H9 (cell line): ENCODE results near the gene CFAP46. TPM values are rescaled to one million over a fixed set of nuclear protein-coding genes. Genes with fewer than 3 reads are reported as not detected.
A peak's percentile ranks its signal among the peaks of the same experiment; 100 is the strongest.
"Not testable (repeated sequence)": the region's sequence is repeated elsewhere in the genome, so short reads cannot be mapped to it uniquely, and the experiment has no call there.

ENCODE experiments used
- DNase-seq: peaks from one replicate; pipeline ENCODE4 v3.0.0-alpha.2; 2017
- H2AFZ ChIP-seq: one replicate; pipeline ENCODE4 v1.6.1; 2013; ENCODE audit warnings: mild to moderate bottlenecking, low read length, control low read depth, moderate library complexity
- H2AK5ac ChIP-seq: 2 replicates; pipeline ENCODE4 v1.6.1; 2013; ENCODE audit warnings: low read length, control low read depth, mixed read lengths; ENCODE audit not compliant: insufficient read length
- H2BK120ac ChIP-seq: one replicate; pipeline ENCODE4 v1.6.1; 2013; ENCODE audit warnings: low read depth, mild to moderate bottlenecking, low read length, control low read depth, inconsistent platforms; ENCODE audit not compliant: poor library complexity, severe bottlenecking
- H2BK12ac ChIP-seq: 2 replicates; pipeline ENCODE4 v1.6.1; 2013; ENCODE audit warnings: low read length, control low read depth, mixed read lengths, low read depth; ENCODE audit not compliant: insufficient read length
- H2BK15ac ChIP-seq: 2 replicates; pipeline ENCODE4 v1.6.1; 2013; ENCODE audit warnings: low read depth, low read length, control low read depth
- H2BK20ac ChIP-seq: one replicate; pipeline ENCODE4 v1.6.1; 2013; ENCODE audit warnings: low read depth, mild to moderate bottlenecking, low read length, control low read depth, inconsistent platforms; ENCODE audit not compliant: poor library complexity, severe bottlenecking
- H2BK5ac ChIP-seq: 2 replicates; pipeline ENCODE4 v1.6.1; 2013; ENCODE audit warnings: low read length, control low read depth, mixed read lengths; ENCODE audit not compliant: insufficient read length
- H3K14ac ChIP-seq: 2 replicates; pipeline ENCODE4 v1.6.1; 2013; ENCODE audit warnings: low read length, control low read depth; ENCODE audit not compliant: insufficient read depth
- H3K18ac ChIP-seq: 2 replicates; pipeline ENCODE4 v1.6.1; 2013; ENCODE audit warnings: low read depth, mild to moderate bottlenecking, mixed read lengths, low read length, control low read depth; ENCODE audit not compliant: insufficient read length
- H3K23ac ChIP-seq: 2 replicates; pipeline ENCODE4 v1.6.1; 2013; ENCODE audit warnings: low read length, control low read depth, mixed read lengths, low read depth; ENCODE audit not compliant: insufficient read length
- H3K23me2 ChIP-seq: 2 replicates; pipeline ENCODE4 v1.6.1; 2013; ENCODE audit warnings: low read depth, mild to moderate bottlenecking, mixed read lengths, low read length, control low read depth; ENCODE audit not compliant: insufficient read length, poor library complexity, severe bottlenecking
- H3K27ac ChIP-seq: 2 replicates; pipeline ENCODE4 v1.5.1; 2013; ENCODE audit warnings: low read length, control low read depth, mixed read lengths, low read depth; ENCODE audit not compliant: insufficient read length
- H3K27me3 ChIP-seq: 2 replicates; pipeline ENCODE4 v1.6.1; 2013; ENCODE audit warnings: low read length, control low read depth, inconsistent platforms; ENCODE audit not compliant: insufficient read depth
- H3K4ac ChIP-seq: 2 replicates; pipeline ENCODE4 v1.6.1; 2013; ENCODE audit warnings: low read depth, mild to moderate bottlenecking, control low read depth, inconsistent platforms, low read length, moderate library complexity
- H3K4me1 ChIP-seq: 2 replicates; pipeline ENCODE4 v1.6.1; 2013; ENCODE audit warnings: low read length, control low read depth, inconsistent platforms; ENCODE audit not compliant: insufficient read depth
- H3K4me2 ChIP-seq: 2 replicates; pipeline ENCODE4 v1.6.1; 2013; ENCODE audit warnings: low read length, control low read depth, mixed read lengths; ENCODE audit not compliant: insufficient read length, insufficient read depth
- H3K56ac ChIP-seq: 2 replicates; pipeline ENCODE4 v1.6.1; 2013; ENCODE audit warnings: low read depth, mild to moderate bottlenecking, mixed read lengths, low read length, control low read depth; ENCODE audit not compliant: insufficient read length
- H3K79me1 ChIP-seq: 2 replicates; pipeline ENCODE4 v1.6.1; 2013; ENCODE audit warnings: low read depth, mild to moderate bottlenecking, moderate library complexity, low read length, control low read depth, inconsistent platforms; ENCODE audit not compliant: insufficient read depth, poor library complexity, severe bottlenecking
- H3K79me2 ChIP-seq: 2 replicates; pipeline ENCODE4 v1.6.1; 2013; ENCODE audit warnings: low read length, control low read depth, inconsistent platforms; ENCODE audit not compliant: insufficient read depth
- H3K9ac ChIP-seq: 2 replicates; pipeline ENCODE4 v1.6.1; 2013; ENCODE audit warnings: low read length, control low read depth, mixed read lengths; ENCODE audit not compliant: insufficient read length; ENCODE audit errors: extremely low read depth
- H3K9me3 ChIP-seq: one replicate; pipeline ENCODE4 v1.6.1; 2013; ENCODE audit warnings: low read depth, low read length, inconsistent platforms; ENCODE audit not compliant: control insufficient read depth
- H3T11ph ChIP-seq: one replicate; pipeline ENCODE4 v1.6.1; 2013; ENCODE audit warnings: mild to moderate bottlenecking, low read length, control low read depth, inconsistent platforms
- H4K20me1 ChIP-seq: one replicate; pipeline ENCODE4 v1.6.1; 2013; ENCODE audit not compliant: control insufficient read depth, insufficient read length, insufficient read depth
- H4K5ac ChIP-seq: 2 replicates; pipeline ENCODE4 v1.6.1; 2013; ENCODE audit warnings: low read depth, mild to moderate bottlenecking, mixed read lengths, low read length, control low read depth; ENCODE audit not compliant: insufficient read length
- H4K8ac ChIP-seq: replicated peaks from 2 replicates; pipeline ENCODE4 v1.6.1; 2013; ENCODE audit warnings: low read length, control low read depth, mixed read lengths, low read depth; ENCODE audit not compliant: insufficient read length
- H4K91ac ChIP-seq: 2 replicates; pipeline ENCODE4 v1.6.1; 2013; ENCODE audit warnings: low read depth, mild to moderate bottlenecking, moderate library complexity, mixed read lengths, low read length, control low read depth; ENCODE audit not compliant: insufficient read length
- H3K27ac Mint-ChIP-seq, 3 experiments: 2 replicates in 2 of 3; 3 replicates in 1 of 3; pipeline ENCODE4 v1.8.0; 2020 to 2021; ENCODE audit warnings: mixed read lengths in 3 of 3, mild to moderate bottlenecking in 1 of 3, moderate library complexity in 1 of 3
- H3K27me3 Mint-ChIP-seq: 2 replicates; pipeline ENCODE4 v1.8.0; 2021; ENCODE audit warnings: low read depth, mild to moderate bottlenecking, moderate library complexity, mixed read lengths
- H3K36me3 Mint-ChIP-seq, 3 experiments: 2 replicates in 2 of 3; 3 replicates in 1 of 3; pipeline ENCODE4 v1.8.0; 2020 to 2021; ENCODE audit warnings: low read depth in 3 of 3, mixed read lengths in 3 of 3; ENCODE audit not compliant: insufficient read depth in 1 of 3
- H3K4me1 Mint-ChIP-seq, 2 experiments: 2 replicates each; pipeline ENCODE4 v1.8.0; 2020; ENCODE audit warnings: mixed read lengths in 2 of 2
- H3K4me3 Mint-ChIP-seq, 2 experiments: 2 replicates in 1 of 2; 3 replicates in 1 of 2; pipeline ENCODE4 v1.8.0; 2020 to 2021; ENCODE audit warnings: mild to moderate bottlenecking in 2 of 2, mixed read lengths in 2 of 2, moderate library complexity in 1 of 2
- H3K9me3 Mint-ChIP-seq, 2 experiments: 2 replicates in 1 of 2; 3 replicates in 1 of 2; pipeline ENCODE4 v1.8.0; 2020; ENCODE audit warnings: mild to moderate bottlenecking in 2 of 2, mixed read lengths in 2 of 2, moderate library complexity in 1 of 2
- WGBS: extraction: QIAGEN DNeasy Blood & Tissue Kit; methylation state at CpG from one replicate; pipeline ENCODE4 v1.1.7; 2013; ENCODE audit warnings: missing lambda C conversion rate, low lambda C conversion rate, mixed read lengths; ENCODE audit not compliant: insufficient read length; ENCODE audit errors: extremely low coverage; 5-methylcytosine and 5-hydroxymethylcytosine counted together
- total RNA-seq: library from RNA; stranded (reverse); gene quantifications from 2 replicates; pipeline ENCODE4 v1.2.1, GENCODE V29; 2021
- TF ChIP-seq, protein P1 (sequence below): fragments of 200-600 bp; sonication (generic); conservative IDR thresholded peaks from 3 replicates; pipeline ENCODE4 v1.8.0; 2021; ENCODE audit warnings: antibody characterized with exemption, mild to moderate bottlenecking

CFAP46 gene
- total RNA-seq, 1 experiment from 2014 or later = 3.1 TPM

DNA sequence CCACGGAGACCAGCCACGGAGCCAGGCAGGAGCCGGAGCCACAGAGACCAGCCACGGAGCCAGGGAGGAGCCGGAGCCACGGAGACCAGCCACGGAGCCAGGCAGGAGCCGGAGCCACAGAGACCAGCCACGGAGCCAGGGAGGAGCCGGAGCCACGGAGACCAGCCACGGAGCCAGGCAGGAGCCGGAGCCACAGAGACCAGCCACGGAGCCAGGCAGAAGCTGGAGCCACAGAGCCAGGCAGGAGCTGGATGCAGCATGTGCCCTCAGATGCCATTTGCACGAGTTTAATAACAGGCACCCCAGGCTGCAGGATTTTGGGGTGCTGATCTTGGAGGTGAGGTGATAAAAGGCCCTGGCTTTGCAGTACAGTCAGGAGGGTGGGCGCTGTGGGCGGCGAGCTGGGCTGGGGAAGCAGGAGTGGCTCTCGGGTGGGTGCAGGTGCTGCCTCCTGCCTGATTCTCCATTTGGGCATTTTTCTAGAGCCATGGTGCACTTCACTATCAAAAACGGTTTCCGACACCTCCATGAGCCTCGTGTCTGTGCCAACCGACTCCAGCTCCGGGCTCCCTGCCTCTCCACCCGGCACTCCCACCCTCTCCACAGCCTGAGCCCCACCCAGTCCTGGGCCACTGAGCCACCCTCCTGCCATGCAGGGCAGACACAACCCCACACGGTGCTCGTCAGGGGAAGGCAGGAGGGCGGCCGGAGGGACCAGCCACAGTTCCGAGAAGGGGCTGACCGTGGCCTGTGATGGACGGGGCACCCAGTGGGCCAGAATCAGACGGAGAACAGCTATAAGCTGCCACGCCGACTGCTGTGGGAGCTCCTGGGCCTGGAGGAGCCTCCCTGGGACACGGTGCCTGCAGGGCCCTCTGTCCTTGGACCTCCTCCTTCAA lies 115.6 kb downstream of the CFAP46 start:
- peaks cover 14% of the 10 kb centered on the region for H3K9me3 ChIP-seq
- TF ChIP-seq, protein P1, sequence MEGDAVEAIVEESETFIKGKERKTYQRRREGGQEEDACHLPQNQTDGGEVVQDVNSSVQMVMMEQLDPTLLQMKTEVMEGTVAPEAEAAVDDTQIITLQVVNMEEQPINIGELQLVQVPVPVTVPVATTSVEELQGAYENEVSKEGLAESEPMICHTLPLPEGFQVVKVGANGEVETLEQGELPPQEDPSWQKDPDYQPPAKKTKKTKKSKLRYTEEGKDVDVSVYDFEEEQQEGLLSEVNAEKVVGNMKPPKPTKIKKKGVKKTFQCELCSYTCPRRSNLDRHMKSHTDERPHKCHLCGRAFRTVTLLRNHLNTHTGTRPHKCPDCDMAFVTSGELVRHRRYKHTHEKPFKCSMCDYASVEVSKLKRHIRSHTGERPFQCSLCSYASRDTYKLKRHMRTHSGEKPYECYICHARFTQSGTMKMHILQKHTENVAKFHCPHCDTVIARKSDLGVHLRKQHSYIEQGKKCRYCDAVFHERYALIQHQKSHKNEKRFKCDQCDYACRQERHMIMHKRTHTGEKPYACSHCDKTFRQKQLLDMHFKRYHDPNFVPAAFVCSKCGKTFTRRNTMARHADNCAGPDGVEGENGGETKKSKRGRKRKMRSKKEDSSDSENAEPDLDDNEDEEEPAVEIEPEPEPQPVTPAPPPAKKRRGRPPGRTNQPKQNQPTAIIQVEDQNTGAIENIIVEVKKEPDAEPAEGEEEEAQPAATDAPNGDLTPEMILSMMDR = no peak
- WGBS = no CpG with 5 or more reads among the region's 36 CpGs

DNA sequence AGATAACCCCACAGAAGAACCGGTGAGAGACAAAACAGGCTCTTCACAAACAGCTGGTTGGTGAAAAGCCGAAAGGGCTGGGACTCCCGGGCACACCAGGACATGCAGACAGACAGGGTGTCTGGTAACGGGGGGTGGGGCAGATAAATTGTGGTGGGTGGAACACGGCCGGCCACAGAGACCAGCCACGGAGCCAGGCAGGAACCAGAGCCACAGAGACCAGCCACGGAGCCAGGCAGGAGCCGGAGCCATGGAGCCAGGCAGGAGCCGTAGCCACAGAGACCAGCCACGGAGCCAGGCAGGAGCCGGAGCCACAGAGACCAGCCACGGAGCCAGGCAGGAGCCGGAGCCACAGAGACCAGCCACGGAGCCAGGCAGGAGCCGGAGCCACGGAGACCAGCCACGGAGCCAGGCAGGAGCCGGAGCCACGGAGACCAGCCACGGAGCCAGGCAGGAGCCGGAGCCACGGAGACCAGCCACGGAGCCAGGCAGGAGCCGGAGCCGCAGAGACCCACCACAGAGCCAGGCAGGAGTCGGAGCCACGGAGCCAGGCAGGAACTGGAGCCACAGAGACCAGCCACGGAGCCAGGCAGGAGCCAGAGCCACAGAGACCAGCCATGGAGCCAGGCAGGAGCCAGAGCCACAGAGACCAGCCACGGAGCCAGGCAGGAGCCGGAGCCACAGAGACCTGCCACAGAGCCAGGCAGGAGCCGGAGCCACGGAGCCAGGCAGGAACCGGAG lies 116.4 kb downstream of the CFAP46 start:
- H3K9me3 ChIP-seq = peaks cover 18% of the 10 kb centered on the region
- no CpG with 5 or more reads among the region's 34 CpGs for WGBS
- not testable (repeated sequence) for H3K9ac ChIP-seq

More for the DNA sequence above, 115.6 kb downstream of the CFAP46 start:
- H3K4me3 Mint-ChIP-seq = no peak overlapping the region
- H3K27ac Mint-ChIP-seq = no peak overlapping the region
- H4K20me1 ChIP-seq = no peaks in the 10 kb centered on the region
- H2AFZ ChIP-seq = no peak overlapping the region
- no peak overlapping the region for H3K9ac ChIP-seq
- no peak overlapping the region for H2AK5ac ChIP-seq
- H3K56ac ChIP-seq = no peak overlapping the region
- H4K8ac ChIP-seq = no peak overlapping the region
- DNase-seq = no peak
- no peak overlapping the region for H3K27ac ChIP-seq
- H3K27me3 ChIP-seq = no peaks in the 10 kb centered on the region
- H3K23me2 ChIP-seq = peaks cover 2% of the 10 kb centered on the region
- H2BK5ac ChIP-seq = no peak overlapping the region
- no peak overlapping the region for H3T11ph ChIP-seq
- no peaks in the 10 kb centered on the region for H3K79me1 ChIP-seq
- no peak overlapping the region for H3K23ac ChIP-seq
- no peak overlapping the region for H3K4me2 ChIP-seq
- no peaks in the 10 kb centered on the region for H3K79me2 ChIP-seq
- peaks cover 16% of the 10 kb centered on the region for H3K27me3 Mint-ChIP-seq
- H2BK15ac ChIP-seq = no peak overlapping the region
- peaks cover 0 to 6% (median 3%) of the 10 kb centered on the region in 3 experiments; a peak in 6 of 7 replicates for H3K36me3 Mint-ChIP-seq
- no peak overlapping the region for H2BK20ac ChIP-seq
- H3K4ac ChIP-seq = no peak overlapping the region
- no peak overlapping the region for H3K18ac ChIP-seq
- H3K9me3 Mint-ChIP-seq = peaks cover 16 to 31% of the 10 kb centered on the region in 2 experiments
- no peak overlapping the region for H4K91ac ChIP-seq
- no peak overlapping the region for H4K5ac ChIP-seq
- H2BK120ac ChIP-seq = no peak overlapping the region
- H3K4me1 Mint-ChIP-seq = no peaks in the 10 kb centered on the region
- no peaks in the 10 kb centered on the region for H3K4me1 ChIP-seq
- no peak overlapping the region for H3K14ac ChIP-seq
- no peak overlapping the region for H2BK12ac ChIP-seq

More for the DNA sequence above, 116.4 kb downstream of the CFAP46 start:
- H3K27ac Mint-ChIP-seq, H3K4me1 Mint-ChIP-seq, H3K18ac ChIP-seq, H2AK5ac ChIP-seq, H3K79me1 ChIP-seq, H3K27me3 ChIP-seq, H4K91ac ChIP-seq, H3K56ac ChIP-seq, H3K27ac ChIP-seq, H3K14ac ChIP-seq, H3T11ph ChIP-seq, H4K20me1 ChIP-seq, H3K4me1 ChIP-seq, H2BK120ac ChIP-seq, H2BK15ac ChIP-seq, H3K4me2 ChIP-seq, H2BK5ac ChIP-seq, H3K79me2 ChIP-seq, H3K23me2 ChIP-seq, H3K4ac ChIP-seq, H3K36me3 Mint-ChIP-seq, H2AFZ ChIP-seq, H2BK12ac ChIP-seq, H2BK20ac ChIP-seq, H3K23ac ChIP-seq, H4K5ac ChIP-seq, H4K8ac ChIP-seq: not testable (repeated sequence)
- Mint-ChIP-seq H3K4me3 (peak overlapping the region in 1 of 2 experiments; percentile 53; a peak in 2 of 5 replicates), H3K27me3 (peaks cover 16% of the 10 kb centered on the region), H3K9me3 (peaks cover 16 to 31% of the 10 kb centered on the region in 2 experiments)
- DNase-seq = peak; percentile 27
